ENCODE results near the gene HOXA4.

DNA sequence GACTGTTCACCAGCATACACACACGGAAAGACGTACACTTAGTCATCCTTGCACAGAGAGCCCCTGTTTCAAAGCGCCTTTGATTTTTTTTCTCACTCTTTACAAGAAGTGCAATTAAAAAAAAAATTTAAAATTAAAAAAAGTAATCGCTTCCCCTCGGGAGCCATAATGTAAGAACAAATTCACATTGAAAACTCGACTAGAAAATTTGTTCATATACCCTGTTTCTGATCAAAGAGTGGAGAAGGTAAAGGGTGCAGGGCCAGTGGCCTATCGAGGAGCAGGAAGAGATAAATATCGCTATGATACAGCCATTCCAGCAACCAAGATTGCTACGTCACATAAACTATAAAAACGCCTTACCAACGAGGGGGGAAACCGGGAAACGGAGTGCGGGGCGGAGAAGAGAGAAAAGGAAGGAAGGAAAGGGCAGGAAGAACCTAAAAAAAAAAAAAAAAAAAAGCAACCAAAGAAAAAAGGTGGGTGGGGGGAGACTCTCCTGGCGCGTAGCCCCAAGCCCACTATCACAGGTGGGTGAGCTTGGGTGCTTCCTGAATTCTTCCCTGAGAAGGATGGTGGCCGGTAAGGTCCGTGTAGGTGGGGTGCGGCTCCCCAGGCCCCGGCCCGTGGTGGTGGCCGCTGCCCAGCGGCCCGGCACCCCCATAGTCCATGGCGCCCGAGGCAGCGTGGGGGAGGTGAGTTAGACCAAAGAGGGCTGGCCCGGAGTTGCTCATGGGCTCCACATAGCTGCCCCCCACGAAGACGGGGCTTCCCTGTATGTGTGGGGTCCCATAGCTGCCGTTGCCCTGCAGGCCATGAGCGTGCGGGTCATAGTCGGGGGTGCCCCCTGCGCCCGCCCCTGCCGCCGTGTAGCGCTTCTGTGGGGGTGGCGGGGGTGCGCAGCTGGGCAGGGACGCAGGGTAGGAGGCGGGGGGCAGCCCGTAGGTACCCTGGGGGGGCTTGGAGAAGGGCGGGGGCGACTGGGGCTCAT is 22.9 kb downstream of the HOXA4 start:
- TF ChIP-seq EZH2 (IDR thresholded peaks at IDR 0.05; ENCODE audit: low read length, unreplicated experiment) (no peak), EZH2phosphoT487 (IDR thresholded peaks at IDR 0.05; ENCODE audit: borderline replicate concordance, low read length) (no peak)
- TF ChIP-seq, protein P1, sequence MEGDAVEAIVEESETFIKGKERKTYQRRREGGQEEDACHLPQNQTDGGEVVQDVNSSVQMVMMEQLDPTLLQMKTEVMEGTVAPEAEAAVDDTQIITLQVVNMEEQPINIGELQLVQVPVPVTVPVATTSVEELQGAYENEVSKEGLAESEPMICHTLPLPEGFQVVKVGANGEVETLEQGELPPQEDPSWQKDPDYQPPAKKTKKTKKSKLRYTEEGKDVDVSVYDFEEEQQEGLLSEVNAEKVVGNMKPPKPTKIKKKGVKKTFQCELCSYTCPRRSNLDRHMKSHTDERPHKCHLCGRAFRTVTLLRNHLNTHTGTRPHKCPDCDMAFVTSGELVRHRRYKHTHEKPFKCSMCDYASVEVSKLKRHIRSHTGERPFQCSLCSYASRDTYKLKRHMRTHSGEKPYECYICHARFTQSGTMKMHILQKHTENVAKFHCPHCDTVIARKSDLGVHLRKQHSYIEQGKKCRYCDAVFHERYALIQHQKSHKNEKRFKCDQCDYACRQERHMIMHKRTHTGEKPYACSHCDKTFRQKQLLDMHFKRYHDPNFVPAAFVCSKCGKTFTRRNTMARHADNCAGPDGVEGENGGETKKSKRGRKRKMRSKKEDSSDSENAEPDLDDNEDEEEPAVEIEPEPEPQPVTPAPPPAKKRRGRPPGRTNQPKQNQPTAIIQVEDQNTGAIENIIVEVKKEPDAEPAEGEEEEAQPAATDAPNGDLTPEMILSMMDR (conservative IDR thresholded peaks at IDR 0.05; ENCODE audit: low read depth, low read length), result no peak
